HCT116 (cell line): ENCODE data around the gene SLC14A1. TPM values are rescaled to one million over a fixed set of nuclear protein-coding genes. Genes with fewer than 3 reads are reported as not detected.

Experiments
- ATAC-seq: fragments of 200-7000 bp; cut with Tn5 transposase; 2 replicates; pipeline ENCODE4 v1.9.1; 2020; ENCODE audit warnings: mild to moderate bottlenecking, moderate library complexity
- BruUV-seq: library from RNA; stranded (reverse); fragments of 400-500 nt; replicated peaks from 2 replicates; lab custom pipeline; 2021; lab: Mats Ljungman, UMichigan
- CTCF ChIA-PET: fragments of 300-600 bp; sonication (Branson Sonifier 250); formaldehyde crosslinking; loops from one replicate; lab custom pipeline; 2021; ENCODE audit warnings: antibody characterized with exemption; lab: Charles Lee
- POLR2A ChIA-PET: fragments of 300-600, 350-600 bp; sonication (Branson Sonifier 250); formaldehyde crosslinking; loops from one replicate; lab custom pipeline; 2021; ENCODE audit warnings: antibody characterized with exemption; lab: Charles Lee
- RAD21 ChIA-PET, 2 experiments: fragments of 300-600 bp; sonication (Branson Sonifier 250); formaldehyde crosslinking; loops; one replicate each; lab custom pipeline; 2023; ENCODE audit warnings: low total read pairs in 2 of 2; ENCODE audit not compliant: uncharacterized antibody in 2 of 2, unreplicated experiment in 2 of 2, low non-redundant PET in 1 of 2; lab: Charles Lee
- DNase-seq: peaks from one replicate; pipeline ENCODE4 v3.0.0-alpha.2; 2010; ENCODE audit warnings: low read depth, low spot score
- H2AFZ ChIP-seq: fragments of 200-600 bp; shearing (Covaris generic), sonication (generic); 2 replicates; pipeline ENCODE4 v1.6.1; 2017; ENCODE audit warnings: low read depth, mixed run types, mixed read lengths, antibody characterized with exemption, low read length; ENCODE audit not compliant: poor library complexity, severe bottlenecking
- H3K27ac ChIP-seq: 2 replicates; pipeline ENCODE4 v1.5.1; 2012; ENCODE audit warnings: low read depth, low read length
- H3K27me3 ChIP-seq: fragments of 200-600 bp; sonication (generic); 2 replicates; pipeline ENCODE4 v1.6.1; 2016; ENCODE audit warnings: mixed run types, low read length, mixed read lengths; ENCODE audit not compliant: insufficient read depth
- H3K36me3 ChIP-seq, 2 experiments: fragments of 200-500 bp in 1 of 2; fragments of 200-600 bp in 1 of 2; sonication (Bioruptor generic) in 1 of 2; sonication (generic) in 1 of 2; 2 replicates each; pipeline versions ENCODE4 v1.5.1 to v1.6.1; 2014 to 2016; ENCODE audit warnings: low read length in 2 of 2, inconsistent platforms in 1 of 2, mixed read lengths in 1 of 2, mixed run types in 1 of 2; ENCODE audit not compliant: insufficient read depth in 2 of 2, control insufficient read depth in 1 of 2
- H3K4me1 ChIP-seq, 2 experiments: fragments of 200-600 bp in 1 of 2; sonication (generic) in 1 of 2; 2 replicates each; pipeline versions ENCODE4 v1.5.1 to v1.6.1; 2012 to 2017; ENCODE audit warnings: low read length in 2 of 2, inconsistent platforms in 1 of 2, mild to moderate bottlenecking in 1 of 2, mixed read lengths in 1 of 2, mixed run types in 1 of 2, moderate library complexity in 1 of 2; ENCODE audit not compliant: insufficient read depth in 2 of 2, control insufficient read depth in 1 of 2
- H3K4me2 ChIP-seq: fragments of 200-600 bp; sonication (generic); 2 replicates; pipeline ENCODE4 v1.6.1; 2017; ENCODE audit warnings: mixed run types, low read length, mixed read lengths
- H3K4me3 ChIP-seq, 2 experiments: fragments of 200-600 bp in 1 of 2; sonication (generic) in 1 of 2; replicated peaks in 1 of 2; 2 replicates each; pipeline ENCODE4 v1.5.1; 2011 to 2016; ENCODE audit warnings: low read length in 2 of 2, control low read depth in 1 of 2, low read depth in 1 of 2, mild to moderate bottlenecking in 1 of 2, mixed read lengths in 1 of 2, mixed run types in 1 of 2
- H3K79me2 ChIP-seq: fragments of 200-600 bp; sonication (generic); 2 replicates; pipeline ENCODE4 v1.6.1; 2017; ENCODE audit warnings: mild to moderate bottlenecking, mixed run types, low read length, moderate library complexity, mixed read lengths; ENCODE audit not compliant: insufficient read depth
- H3K9ac ChIP-seq: fragments of 200-600 bp; sonication (generic); 2 replicates; pipeline ENCODE4 v1.6.1; 2016; ENCODE audit warnings: low read length, mixed read lengths
- H3K9me2 ChIP-seq: fragments of 200-600 bp; sonication (generic), shearing (Covaris generic); 2 replicates; pipeline ENCODE4 v1.6.1; 2017; ENCODE audit warnings: mixed run types, mild to moderate bottlenecking, moderate library complexity; ENCODE audit not compliant: insufficient read depth
- H3K9me3 ChIP-seq, 2 experiments: fragments of 200-500 bp in 1 of 2; fragments of 200-600 bp in 1 of 2; sonication (Bioruptor generic) in 1 of 2; sonication (generic) in 1 of 2; 2 replicates each; pipeline ENCODE4 v1.6.1; 2014 to 2017; ENCODE audit warnings: low read length in 2 of 2, mixed read lengths in 2 of 2, inconsistent platforms in 1 of 2, low read depth in 1 of 2, mild to moderate bottlenecking in 1 of 2, mixed run types in 1 of 2, moderate library complexity in 1 of 2; ENCODE audit not compliant: control insufficient read depth in 1 of 2, insufficient read depth in 1 of 2
- H4K20me1 ChIP-seq: fragments of 200-600 bp; sonication (generic), shearing (Covaris generic); 2 replicates; pipeline ENCODE4 v1.6.1; 2017; ENCODE audit warnings: mixed run types, mild to moderate bottlenecking, moderate library complexity; ENCODE audit not compliant: insufficient read depth
- JUND ChIP-seq: IDR thresholded peaks from 2 replicates; pipeline ENCODE4 v1.6.1; 2012
- POLR2AphosphoS5 ChIP-seq: IDR thresholded peaks from 2 replicates; pipeline ENCODE4 v1.6.1; 2011; ENCODE audit warnings: mild to moderate bottlenecking, low read depth, low read length, moderate library complexity
- SP1 ChIP-seq: IDR thresholded peaks from 2 replicates; pipeline ENCODE4 v1.6.1; 2012; ENCODE audit warnings: low read depth
- SRF ChIP-seq: IDR thresholded peaks from 2 replicates; pipeline ENCODE4 v1.6.1; 2012; ENCODE audit warnings: low read depth
- TCF7L2 ChIP-seq: IDR thresholded peaks from 2 replicates; pipeline ENCODE4 v1.7.0; 2011; ENCODE audit warnings: borderline replicate concordance, inconsistent platforms; ENCODE audit not compliant: insufficient read depth, insufficient read length; ENCODE audit errors: extremely low read depth
- ZFX ChIP-seq: fragments of 450-650 bp; IDR thresholded peaks from 2 replicates; pipeline ENCODE4 v1.6.1; 2017
- intact Hi-C: fragments of 100-400 bp; cut with micrococcal nuclease; formaldehyde crosslinking; loops from 2 replicates; pipeline ENCODE4 v1.10.0; 2022
- total RNA-seq: library from RNA; stranded (reverse); gene quantifications from one replicate; pipeline ENCODE4 v1.2.1, GENCODE V29; 2021; ENCODE audit not compliant: unreplicated experiment
- TF ChIP-seq, protein P1 (sequence below): IDR thresholded peaks from 2 replicates; pipeline ENCODE4 v1.6.1; 2011; ENCODE audit warnings: mild to moderate bottlenecking, low read length, moderate library complexity; ENCODE audit not compliant: insufficient replicate concordance; ENCODE audit errors: extremely low read depth

Gene SLC14A1
- total RNA-seq, 1 experiment from 2014 or later: not detected

DNA sequence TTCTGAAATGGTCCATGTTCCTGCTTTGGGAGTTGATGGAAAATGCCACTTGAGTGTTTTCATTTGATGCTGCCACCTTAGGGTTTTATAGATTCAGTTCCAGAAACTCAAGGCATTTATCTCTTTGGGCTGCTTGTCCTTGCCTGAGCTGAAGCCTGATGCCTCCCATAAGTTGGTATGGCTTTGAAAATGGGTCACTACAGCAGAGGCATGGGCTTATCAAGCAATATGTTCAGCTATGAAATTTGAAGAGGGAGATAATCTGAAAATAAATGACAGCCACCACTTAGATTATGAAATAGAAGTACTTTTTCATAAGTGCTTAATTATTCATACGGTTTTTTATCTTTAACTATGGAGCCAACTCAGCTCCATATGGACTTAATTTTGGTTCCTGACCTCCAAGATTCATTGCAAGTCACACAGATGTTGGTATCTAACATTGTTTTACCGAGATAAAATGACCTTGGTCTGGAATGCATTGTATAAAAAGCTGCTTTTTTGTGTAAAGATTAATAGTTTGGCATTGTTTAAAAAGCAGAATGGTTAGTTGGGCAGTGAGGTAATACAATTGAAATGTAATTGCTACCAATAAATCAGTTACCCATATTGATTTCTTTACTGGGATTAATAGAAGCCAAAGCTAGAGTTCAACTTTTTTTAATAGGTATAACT, 4.5 kb downstream of the SLC14A1 start:
- no peaks in the 10 kb centered on the region for H4K20me1 ChIP-seq
- H3K4me1 ChIP-seq: no peaks in the 10 kb centered on the region
- no peak overlapping the region for H3K9ac ChIP-seq
- no peak overlapping the region for H2AFZ ChIP-seq
- H3K4me3 ChIP-seq: no peak overlapping the region
- H3K27me3 ChIP-seq: no peaks in the 10 kb centered on the region
- H3K9me2 ChIP-seq: 0 out of 2 replicates have a peak, but pooled peaks cover 3% of the 10 kb centered on the region
- ChIA-PET POLR2A (no interaction called here), CTCF (no interaction called here), RAD21 (no interaction called here)
- no TSS peak for BruUV-seq
- no peaks in the 10 kb centered on the region for H3K9me3 ChIP-seq
- H3K79me2 ChIP-seq: no peaks in the 10 kb centered on the region
- ATAC-seq (no peak), DNase-seq (no peak)
- intact Hi-C loops: no loop called here
- H3K27ac ChIP-seq: no peak overlapping the region
- no peaks in the 10 kb centered on the region for H3K36me3 ChIP-seq
- no peak for TF ChIP-seq TCF7L2
- TF ChIP-seq SP1: no peak
- TF ChIP-seq JUND: no peak
- TF ChIP-seq ZFX: no peak
- TF ChIP-seq, protein P1, sequence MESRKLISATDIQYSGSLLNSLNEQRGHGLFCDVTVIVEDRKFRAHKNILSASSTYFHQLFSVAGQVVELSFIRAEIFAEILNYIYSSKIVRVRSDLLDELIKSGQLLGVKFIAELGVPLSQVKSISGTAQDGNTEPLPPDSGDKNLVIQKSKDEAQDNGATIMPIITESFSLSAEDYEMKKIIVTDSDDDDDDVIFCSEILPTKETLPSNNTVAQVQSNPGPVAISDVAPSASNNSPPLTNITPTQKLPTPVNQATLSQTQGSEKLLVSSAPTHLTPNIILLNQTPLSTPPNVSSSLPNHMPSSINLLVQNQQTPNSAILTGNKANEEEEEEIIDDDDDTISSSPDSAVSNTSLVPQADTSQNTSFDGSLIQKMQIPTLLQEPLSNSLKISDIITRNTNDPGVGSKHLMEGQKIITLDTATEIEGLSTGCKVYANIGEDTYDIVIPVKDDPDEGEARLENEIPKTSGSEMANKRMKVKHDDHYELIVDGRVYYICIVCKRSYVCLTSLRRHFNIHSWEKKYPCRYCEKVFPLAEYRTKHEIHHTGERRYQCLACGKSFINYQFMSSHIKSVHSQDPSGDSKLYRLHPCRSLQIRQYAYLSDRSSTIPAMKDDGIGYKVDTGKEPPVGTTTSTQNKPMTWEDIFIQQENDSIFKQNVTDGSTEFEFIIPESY: no peak
- no peak for TF ChIP-seq POLR2AphosphoS5
- no peak for TF ChIP-seq SRF
- TF ChIP-seq, all 23 proteins: peak for 0
- no peak overlapping the region for H3K4me2 ChIP-seq
